Uterus (tissue), 2 donors: ENCODE data around the gene DCDC2B.

Experiments
- POLR2A ChIP-seq, 2 donors: fragments of 450-650 bp; IDR thresholded peaks; one replicate each; pipeline ENCODE4 v1.6.1; 2016; ENCODE audit warnings: antibody characterized with exemption in 2 of 2, mild to moderate bottlenecking in 1 of 2, moderate library complexity in 1 of 2
- TF ChIP-seq, protein P1 (sequence below), 4 experiments: fragments of 200-600 bp in 2 of 4; fragments of 450-650 bp in 2 of 4; sonication (generic) in 2 of 4; IDR thresholded peaks; one replicate each; pipeline ENCODE4 v1.5.1; 2016 to 2019; ENCODE audit warnings: antibody characterized with exemption in 4 of 4, mild to moderate bottlenecking in 2 of 4, moderate library complexity in 1 of 4

DNA sequence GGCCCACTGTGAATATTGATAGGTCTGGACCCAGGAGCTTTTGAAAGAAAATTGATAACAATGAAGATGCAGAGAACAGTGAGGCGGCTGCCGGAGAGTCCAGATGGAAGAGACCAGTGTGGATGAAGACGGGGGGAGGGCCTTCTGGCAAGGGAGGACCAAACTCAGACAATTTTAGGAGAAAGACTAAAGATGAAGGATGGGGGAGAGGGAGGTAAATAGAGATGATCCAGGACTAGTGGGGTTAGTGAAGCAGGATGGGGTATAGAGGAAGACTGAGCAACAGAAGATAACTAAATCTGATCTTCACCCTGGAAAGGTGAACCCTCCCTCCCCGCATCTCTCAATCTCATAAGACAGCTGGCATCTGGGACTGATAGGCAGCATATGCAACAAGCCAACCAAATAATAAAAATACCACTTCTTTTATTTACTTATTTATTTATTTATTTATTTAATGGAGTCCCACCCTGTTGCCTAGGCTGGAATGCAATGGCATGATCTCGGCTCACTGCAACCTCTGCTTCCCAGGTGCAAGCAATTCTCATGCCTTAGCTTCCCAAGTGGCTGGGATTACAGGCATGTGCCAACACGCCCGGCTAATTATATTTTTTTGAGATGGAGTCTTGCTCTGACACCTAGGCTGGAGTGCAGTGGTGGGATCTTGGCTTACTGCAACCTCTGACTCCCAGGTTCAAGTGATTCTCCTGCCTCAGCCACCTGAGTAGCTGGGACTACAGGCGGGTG is 23.8 kb downstream of the DCDC2B start:
- TF ChIP-seq, protein P1, sequence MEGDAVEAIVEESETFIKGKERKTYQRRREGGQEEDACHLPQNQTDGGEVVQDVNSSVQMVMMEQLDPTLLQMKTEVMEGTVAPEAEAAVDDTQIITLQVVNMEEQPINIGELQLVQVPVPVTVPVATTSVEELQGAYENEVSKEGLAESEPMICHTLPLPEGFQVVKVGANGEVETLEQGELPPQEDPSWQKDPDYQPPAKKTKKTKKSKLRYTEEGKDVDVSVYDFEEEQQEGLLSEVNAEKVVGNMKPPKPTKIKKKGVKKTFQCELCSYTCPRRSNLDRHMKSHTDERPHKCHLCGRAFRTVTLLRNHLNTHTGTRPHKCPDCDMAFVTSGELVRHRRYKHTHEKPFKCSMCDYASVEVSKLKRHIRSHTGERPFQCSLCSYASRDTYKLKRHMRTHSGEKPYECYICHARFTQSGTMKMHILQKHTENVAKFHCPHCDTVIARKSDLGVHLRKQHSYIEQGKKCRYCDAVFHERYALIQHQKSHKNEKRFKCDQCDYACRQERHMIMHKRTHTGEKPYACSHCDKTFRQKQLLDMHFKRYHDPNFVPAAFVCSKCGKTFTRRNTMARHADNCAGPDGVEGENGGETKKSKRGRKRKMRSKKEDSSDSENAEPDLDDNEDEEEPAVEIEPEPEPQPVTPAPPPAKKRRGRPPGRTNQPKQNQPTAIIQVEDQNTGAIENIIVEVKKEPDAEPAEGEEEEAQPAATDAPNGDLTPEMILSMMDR (IDR thresholded peaks at IDR 0.05): no peak
- TF ChIP-seq POLR2A (IDR thresholded peaks at IDR 0.05): no peak
